HUES48 (cell line): ENCODE results near the gene ZNF521.
A peak's percentile ranks its signal among the peaks of the same experiment; 100 is the strongest.

ENCODE experiments used
- H3K27ac ChIP-seq: one replicate; pipeline ENCODE4 v1.7.0; 2013; ENCODE audit warnings: low read depth, low read length, inconsistent platforms
- H3K27me3 ChIP-seq: 2 replicates; pipeline ENCODE4 v1.6.1; 2013; ENCODE audit warnings: mild to moderate bottlenecking, low read length; ENCODE audit not compliant: control insufficient read depth, insufficient read depth
- H3K36me3 ChIP-seq: 2 replicates; pipeline ENCODE4 v1.6.1; 2013; ENCODE audit warnings: low read length; ENCODE audit not compliant: control insufficient read depth, insufficient read depth
- H3K4me1 ChIP-seq: 2 replicates; pipeline ENCODE4 v1.6.1; 2013; ENCODE audit warnings: mild to moderate bottlenecking, low read length; ENCODE audit not compliant: control insufficient read depth, insufficient read depth
- H3K4me3 ChIP-seq: 2 replicates; pipeline ENCODE4 v1.5.1; 2013; ENCODE audit warnings: mild to moderate bottlenecking, low read depth, low read length
- H3K9ac ChIP-seq: 2 replicates; pipeline ENCODE4 v1.6.1; 2013; ENCODE audit warnings: mild to moderate bottlenecking, low read depth, low read length, moderate library complexity
- H3K9me3 ChIP-seq: 2 replicates; pipeline ENCODE4 v1.6.1; 2013; ENCODE audit warnings: low read length; ENCODE audit not compliant: control insufficient read depth, insufficient read depth

ZNF521 gene

GRCh38 chr18:25223899-25224886 lies 127.8 kb downstream of the ZNF521 start:
- Histone ChIP-seq H3K27me3 (no peaks in the 10 kb centered on the region), H3K9ac (no peak overlapping the region), H3K27ac (no peak overlapping the region), H3K4me3 (no peak overlapping the region), H3K36me3 (no peaks in the 10 kb centered on the region), H3K4me1 (peaks cover 6% of the 10 kb centered on the region), H3K9me3 (no peaks in the 10 kb centered on the region)

- H3K4me3 ChIP-seq: no peak overlapping the region
- no peak overlapping the region for H3K27ac ChIP-seq
- H3K4me1 ChIP-seq: peaks cover 6% of the 10 kb centered on the region
- H3K9me3 ChIP-seq: no peaks in the 10 kb centered on the region
- H3K27me3 ChIP-seq: no peaks in the 10 kb centered on the region
- H3K36me3 ChIP-seq: no peaks in the 10 kb centered on the region
- H3K9ac ChIP-seq: no peak overlapping the region
Measured at GRCh38 chr18:25223211-25223610, 128.8 kb downstream of the ZNF521 start.

GRCh38 chr18:25222648-25223047 lies 129.3 kb downstream of the ZNF521 start:
- no peaks in the 10 kb centered on the region for H3K36me3 ChIP-seq
- no peak overlapping the region for H3K9ac ChIP-seq
- H3K27ac ChIP-seq: no peak overlapping the region
- H3K4me1 ChIP-seq: peaks cover 6% of the 10 kb centered on the region
- H3K4me3 ChIP-seq: no peak overlapping the region
- H3K9me3 ChIP-seq: no peaks in the 10 kb centered on the region
- H3K27me3 ChIP-seq: no peaks in the 10 kb centered on the region

- Histone ChIP-seq H3K27ac (no peak overlapping the region), H3K36me3 (no peaks in the 10 kb centered on the region), H3K9ac (no peak overlapping the region), H3K4me3 (no peak overlapping the region), H3K27me3 (no peaks in the 10 kb centered on the region), H3K9me3 (no peaks in the 10 kb centered on the region), H3K4me1 (0 out of 2 replicates have a peak, but pooled peaks cover 4% of the 10 kb centered on the region)
Measured at GRCh38 chr18:25210622-25211021, 141.3 kb downstream of the ZNF521 start.

- H3K27ac ChIP-seq: no peak overlapping the region
- H3K9me3 ChIP-seq: no peaks in the 10 kb centered on the region
- H3K27me3 ChIP-seq: no peaks in the 10 kb centered on the region
- peaks cover 22% of the 10 kb centered on the region for H3K4me1 ChIP-seq
- H3K36me3 ChIP-seq: no peaks in the 10 kb centered on the region
- H3K9ac ChIP-seq: no peak overlapping the region
- H3K4me3 ChIP-seq: peak overlapping the region; percentile 10; the same call in 1 of the 2 replicates
Measured at GRCh38 chr18:25192065-25192464, 159.9 kb downstream of the ZNF521 start.

GRCh38 chr18:25190472-25190871 lies 161.5 kb downstream of the ZNF521 start:
- Histone ChIP-seq H3K27me3 (no peaks in the 10 kb centered on the region), H3K27ac (no peak overlapping the region), H3K4me1 (peaks cover 22% of the 10 kb centered on the region), H3K36me3 (no peaks in the 10 kb centered on the region), H3K9ac (no peak overlapping the region), H3K4me3 (no peak overlapping the region), H3K9me3 (no peaks in the 10 kb centered on the region)

GRCh38 chr18:25189391-25190185 lies 162.4 kb downstream of the ZNF521 start:
- Histone ChIP-seq H3K4me3 (no peak overlapping the region), H3K36me3 (no peaks in the 10 kb centered on the region), H3K27me3 (no peaks in the 10 kb centered on the region), H3K9ac (no peak overlapping the region), H3K4me1 (peaks cover 22% of the 10 kb centered on the region), H3K9me3 (no peaks in the 10 kb centered on the region), H3K27ac (no peak overlapping the region)

- no peak overlapping the region for H3K27ac ChIP-seq
- no peaks in the 10 kb centered on the region for H3K36me3 ChIP-seq
- no peaks in the 10 kb centered on the region for H3K27me3 ChIP-seq
- H3K9me3 ChIP-seq: no peaks in the 10 kb centered on the region
- H3K4me1 ChIP-seq: peaks cover 14% of the 10 kb centered on the region
- H3K9ac ChIP-seq: no peak overlapping the region
- H3K4me3 ChIP-seq: no peak overlapping the region
Measured at GRCh38 chr18:25187521-25188192, 164.3 kb downstream of the ZNF521 start.

- no peaks in the 10 kb centered on the region for H3K27me3 ChIP-seq
- peaks cover 6% of the 10 kb centered on the region; the same call in 1 of the 2 replicates for H3K4me1 ChIP-seq
- no peak overlapping the region for H3K4me3 ChIP-seq
Measured at GRCh38 chr18:25186871-25187270, 165.1 kb downstream of the ZNF521 start.

GRCh38 chr18:25181993-25182392 lies 170.0 kb downstream of the ZNF521 start:
- no peaks in the 10 kb centered on the region for H3K27me3 ChIP-seq
- no peaks in the 10 kb centered on the region for H3K36me3 ChIP-seq
- H3K4me1 ChIP-seq: no peaks in the 10 kb centered on the region
- no peak overlapping the region for H3K4me3 ChIP-seq
- no peak overlapping the region for H3K9ac ChIP-seq
- H3K27ac ChIP-seq: no peak overlapping the region
- H3K9me3 ChIP-seq: no peaks in the 10 kb centered on the region

More at GRCh38 chr18:25186871-25187270, 165.1 kb downstream of the ZNF521 start:
- Histone ChIP-seq H3K9ac (no peak overlapping the region), H3K36me3 (no peaks in the 10 kb centered on the region), H3K9me3 (no peaks in the 10 kb centered on the region), H3K27ac (no peak overlapping the region)
